ENCODE data around the gene FKBP8. TPM values are rescaled to one million over a fixed set of nuclear protein-coding genes. Genes with fewer than 3 reads are reported as not detected.

The FKBP8 gene
- polyA plus RNA-seq, 3 donors: 78.0 to 159 (median 81.2) TPM

DNA sequence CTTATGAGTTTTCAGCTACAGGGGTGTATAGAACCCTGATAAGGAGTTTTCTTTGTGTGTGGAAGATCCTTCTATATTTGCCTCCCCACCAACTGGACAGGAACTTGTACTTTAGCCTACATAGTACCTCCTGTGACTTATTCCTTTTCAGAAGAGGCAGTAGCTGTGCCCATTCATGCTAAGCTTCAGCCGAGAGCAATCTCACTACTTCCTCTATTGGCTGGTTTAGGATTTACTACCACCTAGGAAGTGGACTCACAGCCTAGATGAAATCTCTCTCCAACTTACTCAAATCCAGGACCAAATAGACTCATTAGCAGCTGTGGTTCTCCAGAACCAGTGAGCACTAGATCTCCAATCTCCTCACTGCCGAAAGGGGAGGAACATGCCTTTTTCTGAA lies 42.9 kb upstream of the FKBP8 start:
- Histone ChIP-seq H3K4me1 (ENCODE audit: control insufficient read depth in 1 of 2, insufficient read depth in 2 of 2, low read length in 2 of 2) (peaks cover 35 to 51% of the 10 kb centered on the region in 2 donors), H3K4me3 (replicated peaks in 1 of 3; ENCODE audit: low read depth in 2 of 3, low read length in 3 of 3) (no peak overlapping the region), H3K27ac (ENCODE audit: low read depth in 1 of 2, low read length in 2 of 2) (peak overlapping the region in 1 of 2 donors; percentile 67), H2AFZ (ENCODE audit: insufficient read depth, low read depth, low read length, poor library complexity, severe bottlenecking) (peak overlapping the region; percentile 50), H3K36me3 (replicated peaks in 1 of 2; ENCODE audit: control insufficient read depth in 1 of 2, insufficient read depth in 2 of 2, low read length in 2 of 2) (peaks cover 3 to 8% of the 10 kb centered on the region in 2 donors), H3K9ac (ENCODE audit: insufficient read depth, low read length, poor library complexity, severe bottlenecking) (no peak overlapping the region), H4K20me1 (ENCODE audit: insufficient read depth, low read length) (peaks cover 20% of the 10 kb centered on the region), H3K79me2 (ENCODE audit: insufficient read depth, low read length) (peaks cover 8% of the 10 kb centered on the region), H3K9me3 (replicated peaks in 1 of 2; ENCODE audit: control insufficient read depth in 1 of 2, insufficient read depth in 1 of 2, low read length in 2 of 2) (no peaks in the 10 kb centered on the region), H3K4me2 (replicated peaks; ENCODE audit: extremely low read depth, low read length, poor library complexity, severe bottlenecking) (no peak overlapping the region), H3K27me3 (ENCODE audit: control insufficient read depth in 2 of 2, insufficient read depth in 2 of 2, low read length in 2 of 2) (no peaks in the 10 kb centered on the region)
- intact Hi-C loops (cut with micrococcal nuclease): loop anchor here (5.0 to 10.0 kb wide), 2 partner anchors 124 to 132 kb away; no protein-coding TSS in a partner anchor
- WGBS (ENCODE audit: insufficient coverage): no CpG with 5 or more reads among the region's 2 CpGs
- peaks cover 0 to 3% (median 0%) of the 10 kb centered on the region in 7 donors for H3K9me3 Mint-ChIP-seq
- peak; percentile 38 to 70 (median 65) for DNase-seq
- H3K27me3 Mint-ChIP-seq (ENCODE audit: low read depth in 3 of 3): peaks cover 0 to 3% (median 1%) of the 10 kb centered on the region in 3 donors
- H3K36me3 Mint-ChIP-seq: peaks cover 4 to 10% of the 10 kb centered on the region in 2 donors
- no peak overlapping the region for H3K4me3 Mint-ChIP-seq
- H3K27ac Mint-ChIP-seq: peak overlapping the region in 6 of 7 donors; percentile 46 to 79 (median 54)
- peaks cover 40% of the 10 kb centered on the region for H3K4me1 Mint-ChIP-seq
- TF ChIP-seq, protein P1, sequence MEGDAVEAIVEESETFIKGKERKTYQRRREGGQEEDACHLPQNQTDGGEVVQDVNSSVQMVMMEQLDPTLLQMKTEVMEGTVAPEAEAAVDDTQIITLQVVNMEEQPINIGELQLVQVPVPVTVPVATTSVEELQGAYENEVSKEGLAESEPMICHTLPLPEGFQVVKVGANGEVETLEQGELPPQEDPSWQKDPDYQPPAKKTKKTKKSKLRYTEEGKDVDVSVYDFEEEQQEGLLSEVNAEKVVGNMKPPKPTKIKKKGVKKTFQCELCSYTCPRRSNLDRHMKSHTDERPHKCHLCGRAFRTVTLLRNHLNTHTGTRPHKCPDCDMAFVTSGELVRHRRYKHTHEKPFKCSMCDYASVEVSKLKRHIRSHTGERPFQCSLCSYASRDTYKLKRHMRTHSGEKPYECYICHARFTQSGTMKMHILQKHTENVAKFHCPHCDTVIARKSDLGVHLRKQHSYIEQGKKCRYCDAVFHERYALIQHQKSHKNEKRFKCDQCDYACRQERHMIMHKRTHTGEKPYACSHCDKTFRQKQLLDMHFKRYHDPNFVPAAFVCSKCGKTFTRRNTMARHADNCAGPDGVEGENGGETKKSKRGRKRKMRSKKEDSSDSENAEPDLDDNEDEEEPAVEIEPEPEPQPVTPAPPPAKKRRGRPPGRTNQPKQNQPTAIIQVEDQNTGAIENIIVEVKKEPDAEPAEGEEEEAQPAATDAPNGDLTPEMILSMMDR (IDR thresholded peaks at IDR 0.05): peak; percentile 21

DNA sequence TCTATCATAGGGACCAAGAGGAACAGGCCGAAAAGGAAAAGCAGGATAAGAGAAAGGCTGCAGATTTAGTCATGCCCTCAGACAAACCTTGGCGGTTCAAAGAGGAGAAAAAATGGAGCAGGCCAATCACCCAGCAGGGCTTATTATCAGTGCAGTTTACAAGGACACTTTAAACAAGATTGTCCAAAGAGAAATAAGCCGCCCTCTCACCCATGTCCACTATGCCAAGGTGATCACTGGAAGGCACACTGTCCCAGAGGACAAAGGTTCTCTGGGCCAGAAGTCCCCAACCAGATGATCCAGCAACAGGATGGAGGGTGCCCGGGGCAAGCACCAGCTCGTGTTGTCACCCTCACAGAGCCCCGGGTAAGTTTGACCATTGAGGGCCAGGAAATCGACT lies 36.9 kb upstream of the FKBP8 start:
- TF ChIP-seq, protein P1 (IDR thresholded peaks at IDR 0.05): no peak
- Histone ChIP-seq H3K4me1 (ENCODE audit: control insufficient read depth in 1 of 2, insufficient read depth in 2 of 2, low read length in 2 of 2) (peaks cover 1 to 2% of the 10 kb centered on the region in 2 donors), H3K9me3 (replicated peaks in 1 of 2; ENCODE audit: control insufficient read depth in 1 of 2, insufficient read depth in 1 of 2, low read length in 2 of 2) (no peaks in the 10 kb centered on the region), H4K20me1 (ENCODE audit: insufficient read depth, low read length) (peaks cover 16% of the 10 kb centered on the region), H3K79me2 (ENCODE audit: insufficient read depth, low read length) (no peaks in the 10 kb centered on the region), H3K4me2 (replicated peaks; ENCODE audit: extremely low read depth, low read length, poor library complexity, severe bottlenecking) (no peak overlapping the region), H2AFZ (ENCODE audit: insufficient read depth, low read depth, low read length, poor library complexity, severe bottlenecking) (no peak overlapping the region), H3K36me3 (replicated peaks in 1 of 2; ENCODE audit: control insufficient read depth in 1 of 2, insufficient read depth in 2 of 2, low read length in 2 of 2) (peaks cover 22 to 34% of the 10 kb centered on the region in 2 donors), H3K9ac (ENCODE audit: insufficient read depth, low read length, poor library complexity, severe bottlenecking) (no peak overlapping the region), H3K27me3 (ENCODE audit: control insufficient read depth in 2 of 2, insufficient read depth in 2 of 2, low read length in 2 of 2) (no peaks in the 10 kb centered on the region), H3K4me3 (replicated peaks in 1 of 3; ENCODE audit: low read depth in 2 of 3, low read length in 3 of 3) (no peak overlapping the region), H3K27ac (ENCODE audit: low read depth in 1 of 2, low read length in 2 of 2) (no peak overlapping the region)
- Mint-ChIP-seq H3K27ac (no peak overlapping the region), H3K27me3 (ENCODE audit: low read depth in 3 of 3) (peaks cover 0 to 2% (median 0%) of the 10 kb centered on the region in 3 donors), H3K9me3 (no peaks in the 10 kb centered on the region), H3K36me3 (peaks cover 23 to 32% of the 10 kb centered on the region in 2 donors), H3K4me3 (no peak overlapping the region), H3K4me1 (peaks cover 1% of the 10 kb centered on the region)
- WGBS (ENCODE audit: insufficient coverage): 95% methylated on average over 6 of the region's 7 CpGs
- intact Hi-C loops (cut with micrococcal nuclease): loop anchor here (5.0 to 10.0 kb wide), 2 partner anchors 33 to 126 kb away; no protein-coding TSS in a partner anchor
- no peak for DNase-seq
